Activated T-cell treated with anti-CD3 and anti-CD28 coated beads, Interleukin-2, amount 50 U/mL, for 4 hours (primary cell): Measurements from ENCODE around the gene ACADSB. TPM values are rescaled to one million over a fixed set of nuclear protein-coding genes. Genes with fewer than 3 reads are reported as not detected.

Source experiments
- ATAC-seq, 2 donors: fragments of 200-7000 bp; cut with Tn5 transposase; one replicate each; pipeline ENCODE4 v1.10.0; 2021
- DNase-seq: peaks from one replicate; pipeline ENCODE4 v3.0.0-alpha.2; 2020
- H3K27me3 Mint-ChIP-seq: one replicate; pipeline ENCODE4 v1.8.0; 2021; ENCODE audit warnings: low read depth, mixed read lengths
- H3K36me3 Mint-ChIP-seq: one replicate; pipeline ENCODE4 v1.8.0; 2022; ENCODE audit warnings: mixed read lengths; ENCODE audit not compliant: insufficient read depth
- H3K4me1 Mint-ChIP-seq: one replicate; pipeline ENCODE4 v1.8.0; 2021; ENCODE audit warnings: low read depth, mixed read lengths
- H3K4me3 Mint-ChIP-seq: one replicate; pipeline ENCODE4 v1.8.0; 2021; ENCODE audit warnings: mild to moderate bottlenecking, moderate library complexity, mixed read lengths
- H3K9me3 Mint-ChIP-seq: one replicate; pipeline ENCODE4 v1.8.0; 2021; ENCODE audit warnings: mixed read lengths
- total RNA-seq, 3 donors: library from RNA; stranded (reverse); gene quantifications; one replicate each; pipeline ENCODE4 v1.2.1, GENCODE V29; 2021

The ACADSB gene
- total RNA-seq, 3 donors from 2014 or later: 21.8 to 25.9 (median 22.9) TPM

- no peak overlapping the region for H3K4me3 Mint-ChIP-seq
- H3K4me1 Mint-ChIP-seq: peaks cover 1% of the 10 kb centered on the region
- ATAC-seq (no peak), DNase-seq (no peak)
- H3K9me3 Mint-ChIP-seq: no peaks in the 10 kb centered on the region
- H3K27me3 Mint-ChIP-seq: peaks cover 19% of the 10 kb centered on the region
- H3K36me3 Mint-ChIP-seq: no peaks in the 10 kb centered on the region
These were observed 77.5 kb downstream of the ACADSB start for GRCh38 chr10:123086281-123086680.

DNA sequence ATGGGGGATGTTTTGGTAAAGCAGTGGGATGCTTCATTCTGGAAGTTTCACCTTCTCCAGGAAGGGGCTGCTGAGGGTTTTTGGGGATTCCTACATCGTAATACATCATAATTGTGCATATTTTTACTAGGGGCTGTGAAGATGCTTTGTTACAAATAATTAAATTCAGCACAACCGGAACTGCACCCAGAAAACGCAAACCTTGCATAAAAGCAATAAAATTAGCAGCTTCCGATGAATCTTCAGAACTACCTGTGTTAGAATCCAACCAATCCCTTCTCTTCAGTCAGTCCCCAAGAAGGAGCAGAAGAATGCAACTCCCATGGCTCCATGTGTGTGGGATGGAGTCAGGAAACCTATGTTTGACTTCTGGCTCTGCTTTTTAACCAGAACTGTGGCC, 78.5 kb downstream of the ACADSB start:
- no peak for DNase-seq
- H3K27me3 Mint-ChIP-seq: peaks cover 15% of the 10 kb centered on the region
- no peaks in the 10 kb centered on the region for H3K9me3 Mint-ChIP-seq
- no peak overlapping the region for H3K4me3 Mint-ChIP-seq
- no peaks in the 10 kb centered on the region for H3K36me3 Mint-ChIP-seq
- ATAC-seq: no peak
- peaks cover 1% of the 10 kb centered on the region for H3K4me1 Mint-ChIP-seq

GRCh38 chr10:123087786-123088185, 79.0 kb downstream of the ACADSB start:
- H3K4me3 Mint-ChIP-seq: no peak overlapping the region
- no peak for ATAC-seq
- DNase-seq: no peak
- peaks cover 1% of the 10 kb centered on the region for H3K4me1 Mint-ChIP-seq
- no peaks in the 10 kb centered on the region for H3K9me3 Mint-ChIP-seq
- no peaks in the 10 kb centered on the region for H3K36me3 Mint-ChIP-seq
- peaks cover 10% of the 10 kb centered on the region for H3K27me3 Mint-ChIP-seq

DNA sequence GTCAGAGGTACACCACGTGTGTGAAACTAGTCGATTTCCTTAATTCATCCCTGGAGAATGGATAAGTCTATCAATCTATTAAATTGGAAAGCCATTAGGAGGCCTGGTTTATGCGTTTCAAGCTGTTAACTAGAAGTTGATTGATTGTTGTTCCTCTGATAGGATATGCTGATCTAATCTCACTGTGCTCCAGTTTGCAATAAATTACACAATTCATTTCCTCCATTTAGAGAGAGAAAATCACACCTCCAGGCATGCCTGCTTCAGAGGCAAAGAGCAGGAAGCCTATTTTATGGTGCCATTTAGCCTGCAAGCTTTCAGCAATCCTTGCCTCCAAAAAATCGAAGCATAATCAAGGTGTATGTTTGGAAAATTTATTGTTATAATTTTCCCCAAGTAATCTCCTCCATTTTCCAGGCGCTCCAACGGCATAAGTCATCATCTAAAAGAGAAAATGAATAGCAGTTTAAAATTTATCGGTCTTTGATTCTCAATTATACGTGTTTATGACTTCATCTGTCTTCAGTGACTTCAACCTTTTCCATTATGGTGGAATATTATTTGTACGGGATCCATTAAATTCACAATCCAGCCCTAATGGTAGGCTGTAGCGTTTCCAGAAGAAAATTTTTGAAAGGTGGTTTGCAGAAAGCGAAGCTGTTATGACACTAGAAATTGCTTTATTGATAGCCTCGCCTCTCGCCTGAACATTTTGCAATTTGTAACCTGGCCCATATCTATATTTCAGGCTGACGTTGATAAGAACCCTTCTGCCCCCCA, 84.0 kb downstream of the ACADSB start:
- no peaks in the 10 kb centered on the region for H3K36me3 Mint-ChIP-seq
- H3K27me3 Mint-ChIP-seq: peaks cover 32% of the 10 kb centered on the region
- H3K4me3 Mint-ChIP-seq: no peak overlapping the region
- H3K4me1 Mint-ChIP-seq: peaks cover 1% of the 10 kb centered on the region
- no peak for ATAC-seq
- no peak for DNase-seq
- no peaks in the 10 kb centered on the region for H3K9me3 Mint-ChIP-seq

DNA sequence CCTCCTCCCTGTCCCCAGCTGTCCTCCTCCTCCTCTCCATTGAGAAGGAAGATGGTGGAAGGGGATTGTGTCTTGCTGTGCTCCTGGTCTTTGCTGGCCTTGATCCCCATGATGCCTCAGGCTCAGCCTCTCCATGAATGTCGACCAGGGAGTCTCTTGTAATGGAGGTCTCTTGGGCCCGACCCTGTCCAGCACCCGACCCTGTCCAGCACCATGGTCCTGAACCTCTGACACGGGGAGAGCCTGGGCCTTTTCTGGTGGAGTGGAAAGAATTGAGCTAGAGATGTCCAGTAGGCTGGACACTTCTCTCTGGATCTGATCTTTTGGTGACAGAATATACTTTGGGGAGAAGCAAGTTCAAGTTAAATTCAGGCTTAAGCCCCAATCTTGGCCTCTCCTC, 84.7 kb downstream of the ACADSB start:
- Mint-ChIP-seq H3K27me3 (peaks cover 32% of the 10 kb centered on the region), H3K9me3 (no peaks in the 10 kb centered on the region), H3K4me1 (peaks cover 1% of the 10 kb centered on the region), H3K36me3 (no peaks in the 10 kb centered on the region), H3K4me3 (no peak overlapping the region)
- ATAC-seq: no peak
- no peak for DNase-seq

DNA sequence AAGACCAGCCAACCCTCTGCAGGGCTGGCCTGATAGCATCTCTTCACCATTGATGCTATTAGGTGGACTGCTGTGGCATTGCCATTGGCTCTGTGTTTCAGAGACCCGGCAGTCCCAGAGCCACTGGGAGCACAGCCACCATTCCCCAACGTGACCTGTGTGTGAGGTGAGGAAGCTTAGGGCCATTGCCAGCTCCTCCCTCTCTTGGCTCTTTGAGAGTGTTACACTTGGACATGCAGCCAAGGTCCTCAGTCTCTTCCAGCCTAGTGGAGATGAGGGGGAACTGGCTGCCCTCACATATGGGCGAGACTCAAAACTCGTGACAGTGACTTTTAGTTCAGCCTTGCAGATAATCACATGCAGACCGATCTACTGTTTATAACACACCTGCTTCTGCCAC, 87.6 kb downstream of the ACADSB start:
- H3K36me3 Mint-ChIP-seq: no peaks in the 10 kb centered on the region
- DNase-seq (no peak), ATAC-seq (no peak)
- no peaks in the 10 kb centered on the region for H3K9me3 Mint-ChIP-seq
- H3K27me3 Mint-ChIP-seq: peaks cover 28% of the 10 kb centered on the region
- no peaks in the 10 kb centered on the region for H3K4me1 Mint-ChIP-seq
- no peak overlapping the region for H3K4me3 Mint-ChIP-seq

DNA sequence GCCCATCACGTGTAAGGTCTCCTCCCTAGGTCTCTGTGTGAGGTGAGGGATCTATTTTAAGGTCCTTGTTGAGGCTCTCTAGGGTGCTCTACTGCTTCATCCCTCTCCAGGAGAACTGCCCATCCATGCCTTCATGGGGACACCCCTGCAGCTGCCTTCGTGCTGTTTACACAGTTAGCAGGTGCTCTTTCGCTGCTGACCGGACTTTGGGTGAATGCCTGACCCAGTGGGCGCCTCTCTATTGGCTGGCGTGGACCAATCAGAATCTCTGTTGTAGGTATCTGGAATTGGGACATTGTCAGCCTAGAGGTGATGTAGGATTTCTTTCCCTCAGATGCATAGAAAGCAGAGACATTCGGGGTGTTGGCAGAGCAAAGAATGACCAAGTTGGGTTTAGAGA, 88.2 kb downstream of the ACADSB start:
- no peaks in the 10 kb centered on the region for H3K9me3 Mint-ChIP-seq
- DNase-seq (no peak), ATAC-seq (no peak)
- H3K27me3 Mint-ChIP-seq: peaks cover 28% of the 10 kb centered on the region
- H3K4me1 Mint-ChIP-seq: no peaks in the 10 kb centered on the region
- no peaks in the 10 kb centered on the region for H3K36me3 Mint-ChIP-seq
- no peak overlapping the region for H3K4me3 Mint-ChIP-seq

GRCh38 chr10:123100030-123100762, 91.4 kb downstream of the ACADSB start:
- no peak for ATAC-seq
- Mint-ChIP-seq H3K4me1 (no peaks in the 10 kb centered on the region), H3K27me3 (peaks cover 17% of the 10 kb centered on the region), H3K9me3 (no peaks in the 10 kb centered on the region), H3K36me3 (no peaks in the 10 kb centered on the region), H3K4me3 (no peak overlapping the region)
- DNase-seq: no peak

DNA sequence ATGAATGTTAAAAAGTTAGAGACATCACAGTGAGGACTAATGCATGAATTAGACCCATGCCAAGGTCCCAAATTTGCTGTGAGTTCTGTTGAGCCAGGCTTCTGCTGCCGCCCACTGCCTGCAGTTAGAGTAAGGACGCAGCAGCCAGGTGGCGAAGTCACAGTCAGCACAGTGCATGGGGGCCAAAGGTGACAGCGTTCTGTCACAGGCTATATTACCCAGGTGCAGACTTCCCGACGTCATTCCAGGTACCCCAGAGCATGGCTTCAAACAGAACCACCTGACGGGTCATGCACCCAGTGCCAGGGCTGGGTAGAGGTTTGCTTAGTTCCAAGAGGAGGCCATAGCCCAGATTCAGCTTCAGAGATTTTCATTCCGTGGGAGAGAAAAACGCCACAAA, 93.1 kb downstream of the ACADSB start:
- ATAC-seq: no peak
- H3K9me3 Mint-ChIP-seq: no peaks in the 10 kb centered on the region
- no peaks in the 10 kb centered on the region for H3K4me1 Mint-ChIP-seq
- H3K4me3 Mint-ChIP-seq: no peak overlapping the region
- DNase-seq: no peak
- H3K36me3 Mint-ChIP-seq: no peaks in the 10 kb centered on the region
- peaks cover 12% of the 10 kb centered on the region for H3K27me3 Mint-ChIP-seq

DNA sequence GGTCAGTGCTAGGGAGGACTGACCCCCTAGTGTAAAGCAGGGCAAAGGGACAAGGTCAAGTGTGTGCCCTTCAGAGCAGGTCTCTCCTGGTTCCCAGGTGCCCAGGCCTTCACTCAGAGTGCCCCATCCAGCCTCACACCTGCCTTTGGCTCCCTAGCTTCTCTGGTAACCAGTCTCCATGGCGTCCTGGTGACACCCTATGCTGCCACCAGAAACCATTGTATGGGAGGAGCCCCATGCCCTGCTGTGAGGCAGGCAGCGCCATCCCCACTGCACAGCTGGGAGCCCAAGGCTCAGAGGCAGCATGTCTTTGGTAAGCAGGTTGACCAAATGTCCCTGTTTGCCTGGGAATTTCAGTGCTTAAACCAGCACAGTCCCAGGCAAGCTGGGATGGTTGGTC, 93.9 kb downstream of the ACADSB start:
- Mint-ChIP-seq H3K4me1 (no peaks in the 10 kb centered on the region), H3K27me3 (peaks cover 9% of the 10 kb centered on the region), H3K4me3 (no peak overlapping the region), H3K36me3 (no peaks in the 10 kb centered on the region), H3K9me3 (no peaks in the 10 kb centered on the region)
- DNase-seq: no peak
- no peak for ATAC-seq

DNA sequence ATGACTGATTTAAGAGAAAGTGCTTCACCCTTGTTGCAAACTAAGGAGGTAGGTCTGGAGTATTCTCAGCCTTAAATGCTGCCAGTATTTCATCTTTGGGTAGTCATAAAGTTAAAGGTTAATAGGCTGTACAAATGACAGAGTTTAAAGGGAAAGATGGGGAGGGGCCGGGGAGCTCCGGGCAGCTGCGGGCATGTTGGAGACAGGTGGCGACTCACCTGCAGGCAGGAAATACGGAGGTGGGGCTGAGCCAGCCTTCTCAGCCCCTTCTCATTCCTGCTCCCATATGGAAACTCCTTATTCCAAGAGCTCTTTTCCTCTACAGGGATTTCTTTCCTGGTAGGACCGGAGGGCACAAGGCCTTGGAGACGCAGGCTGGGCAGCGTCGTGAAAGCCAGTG, 95.1 kb downstream of the ACADSB start:
- Mint-ChIP-seq H3K9me3 (no peaks in the 10 kb centered on the region), H3K4me1 (no peaks in the 10 kb centered on the region), H3K4me3 (no peak overlapping the region), H3K27me3 (peaks cover 15% of the 10 kb centered on the region), H3K36me3 (no peaks in the 10 kb centered on the region)
- ATAC-seq (no peak), DNase-seq (no peak)

Other genes with a start within 250 kb of the ACADSB start
- 1 to 10 TPM; 1.1 to 1.6 (median 1.3) TPM for gene CUZD1, start 163.1 kb upstream of the ACADSB start, total RNA-seq
- 1 to 10 TPM; 4.1 to 5.2 (median 4.8) TPM for gene FAM24B, start 129.4 kb upstream of the ACADSB start, total RNA-seq
- not detected for gene FAM24A, start 98.4 kb upstream of the ACADSB start, total RNA-seq
- 1 to 10 TPM; 6.3 to 9.8 (median 9.6) TPM for gene C10orf88, start 54.8 kb upstream of the ACADSB start, total RNA-seq
- 1 to 10 TPM; 5.3 to 6.3 (median 6.1) TPM for gene PSTK, start 28.6 kb upstream of the ACADSB start, total RNA-seq
- 10 to 100 TPM; 18.2 to 29.6 (median 21.0) TPM for gene IKZF5, start 211 bp upstream of the ACADSB start, total RNA-seq
- under 1 TPM in 1 of 3 donors, not detected in 2; 0.16 TPM for gene HMX3, start 127.0 kb downstream of the ACADSB start, total RNA-seq
- gene HMX2, start 139.1 kb downstream of the ACADSB start, total RNA-seq: under 1 TPM in 1 of 3 donors, not detected in 2; 0.11 TPM
- 100 to 1,000 TPM; 169 to 185 (median 173) TPM for gene BUB3, start 145.4 kb downstream of the ACADSB start, total RNA-seq